Progenitor cell of endocrine pancreas (in vitro differentiated cells): ENCODE measurements around the gene PGAP3. TPM values are rescaled to one million over a fixed set of nuclear protein-coding genes. Genes with fewer than 3 reads are reported as not detected.
A peak's percentile ranks its signal among the peaks of the same experiment; 100 is the strongest.

Source experiments
- DNase-seq: peaks from one replicate; pipeline ENCODE4 v3.0.0; 2021; ENCODE audit warnings: low spot score; ENCODE audit not compliant: unreplicated experiment
- H3K27ac Mint-ChIP-seq: 2 replicates; pipeline ENCODE4 v1.8.0; 2021; ENCODE audit warnings: mild to moderate bottlenecking, moderate library complexity, mixed read lengths
- H3K27me3 Mint-ChIP-seq: 2 replicates; pipeline ENCODE4 v1.8.0; 2021; ENCODE audit warnings: mixed read lengths
- H3K36me3 Mint-ChIP-seq: 2 replicates; pipeline ENCODE4 v1.8.0; 2022; ENCODE audit warnings: mixed read lengths; ENCODE audit not compliant: insufficient read depth
- H3K4me1 Mint-ChIP-seq: 2 replicates; pipeline ENCODE4 v1.8.0; 2021; ENCODE audit warnings: low read depth, mixed read lengths
- H3K4me3 Mint-ChIP-seq: 2 replicates; pipeline ENCODE4 v1.8.0; 2021; ENCODE audit warnings: low read depth, mild to moderate bottlenecking, moderate library complexity, mixed read lengths
- H3K9me3 Mint-ChIP-seq: 2 replicates; pipeline ENCODE4 v1.8.0; 2021; ENCODE audit warnings: low read depth, mixed read lengths
- CTCF ChIP-seq: fragments of 200-600 bp; sonication (generic); IDR thresholded peaks from one replicate; pipeline ENCODE4 v1.5.0; 2021; ENCODE audit warnings: antibody characterized with exemption, mild to moderate bottlenecking; ENCODE audit not compliant: unreplicated experiment
- total RNA-seq: library from RNA; stranded (reverse); gene quantifications from 2 replicates; pipeline ENCODE4 v1.2.1, GENCODE V29; 2021

Gene PGAP3
- total RNA-seq, 1 donor from 2014 or later, result 40.1 TPM

- no peak for DNase-seq
- peak overlapping the region; percentile 35 for H3K27ac Mint-ChIP-seq
- H3K9me3 Mint-ChIP-seq, result no peaks in the 10 kb centered on the region
- peaks cover 8% of the 10 kb centered on the region for H3K4me1 Mint-ChIP-seq
- H3K4me3 Mint-ChIP-seq, result no peak overlapping the region
- TF ChIP-seq CTCF, result peak; percentile 61
- peaks cover 32% of the 10 kb centered on the region for H3K27me3 Mint-ChIP-seq
- H3K36me3 Mint-ChIP-seq, result peaks cover 1% of the 10 kb centered on the region
Measured at GRCh38 chr17:39671651-39672521, 16.0 kb downstream of the PGAP3 start.

DNA sequence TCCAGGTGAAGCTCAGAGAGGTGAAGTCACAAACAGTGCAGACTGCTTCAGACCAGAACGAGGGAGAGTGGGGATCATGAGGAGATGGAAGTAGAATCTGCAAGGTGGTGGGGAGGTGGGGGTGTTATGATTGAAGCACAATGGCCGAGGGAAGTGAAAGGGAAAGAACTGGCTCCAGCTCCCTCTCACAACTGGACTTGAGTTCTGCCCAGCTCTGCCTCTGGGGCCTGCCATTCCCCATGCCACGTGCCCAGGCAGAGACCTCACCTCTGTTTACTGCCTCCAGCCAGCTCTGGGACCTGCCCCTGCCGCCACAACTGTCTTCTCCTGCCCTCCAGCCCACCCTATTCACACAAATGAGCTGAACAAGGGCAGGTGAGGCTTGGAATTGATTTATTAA lies 17.1 kb downstream of the PGAP3 start:
- Mint-ChIP-seq H3K27me3 (peaks cover 43% of the 10 kb centered on the region), H3K36me3 (no peaks in the 10 kb centered on the region), H3K4me3 (no peak overlapping the region), H3K27ac (no peak overlapping the region), H3K9me3 (no peaks in the 10 kb centered on the region), H3K4me1 (peaks cover 9% of the 10 kb centered on the region)
- no peak for TF ChIP-seq CTCF
- DNase-seq, result no peak

GRCh38 chr17:39669897-39670735 lies 17.7 kb downstream of the PGAP3 start:
- Mint-ChIP-seq H3K27ac (no peak overlapping the region), H3K4me3 (no peak overlapping the region), H3K9me3 (no peaks in the 10 kb centered on the region), H3K4me1 (peaks cover 6% of the 10 kb centered on the region), H3K27me3 (peaks cover 49% of the 10 kb centered on the region), H3K36me3 (no peaks in the 10 kb centered on the region)
- TF ChIP-seq CTCF, result no peak
- DNase-seq, result no peak

- H3K36me3 Mint-ChIP-seq, result no peaks in the 10 kb centered on the region
- peaks cover 54% of the 10 kb centered on the region for H3K27me3 Mint-ChIP-seq
Measured at GRCh38 chr17:39667945-39668924, 19.6 kb downstream of the PGAP3 start, which contains the start of gene PNMT. Gene PNMT (plus strand): TSS chr17:39668453. CDS start chr17:39668476, 23 bp downstream.

More at GRCh38 chr17:39667945-39668924, 19.6 kb downstream of the PGAP3 start, which contains the start of gene PNMT:
- peak; percentile 67 for DNase-seq
- H3K27ac Mint-ChIP-seq, result no peak within 1 kb of the TSS
- TF ChIP-seq CTCF, result peak; percentile 76
- H3K4me3 Mint-ChIP-seq, result peak within 1 kb of the TSS; percentile 35
- no peaks in the 10 kb centered on the region for H3K9me3 Mint-ChIP-seq
- peaks cover 9% of the 10 kb centered on the region for H3K4me1 Mint-ChIP-seq
